ENCODE results near the gene TCIRG1.

TCIRG1 gene

DNA sequence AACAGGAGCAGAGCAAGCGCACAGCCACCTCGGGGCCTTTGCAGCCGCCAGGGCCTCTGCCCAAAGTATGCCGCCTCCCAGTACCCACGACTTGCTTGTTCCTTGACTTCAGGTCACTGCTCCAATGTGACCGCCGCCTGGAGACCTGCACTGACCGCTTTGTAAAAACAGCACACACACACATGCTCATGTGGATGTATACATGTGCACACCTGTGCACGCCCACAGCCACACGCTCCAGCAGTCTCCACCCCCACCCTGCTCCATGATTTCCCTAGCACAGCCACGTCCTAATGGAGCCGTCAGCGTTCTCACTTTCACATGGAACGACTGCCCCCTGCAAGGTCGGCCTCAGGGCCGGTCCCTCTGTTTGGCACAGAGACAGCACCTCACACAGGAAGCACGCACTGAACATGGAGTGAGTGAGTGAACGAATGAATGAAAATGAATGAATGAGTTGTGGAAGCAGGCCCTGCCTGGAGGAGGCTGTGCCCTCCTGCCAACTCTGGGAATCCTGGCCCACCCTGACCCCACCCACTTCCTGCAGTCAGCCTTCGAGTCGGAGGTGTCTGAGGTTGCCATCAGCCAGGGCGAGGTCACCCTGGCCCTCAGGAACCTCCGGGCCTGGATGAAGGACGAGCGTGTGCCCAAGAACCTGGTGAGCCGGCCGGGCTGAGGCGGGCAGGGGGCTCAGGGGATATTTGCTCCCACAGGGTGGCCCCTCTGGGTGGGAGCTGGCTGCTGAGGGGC is 20.7 kb upstream of the TCIRG1 start:
- DNase-seq (ENCODE audit: low read depth) = no peak

DNA sequence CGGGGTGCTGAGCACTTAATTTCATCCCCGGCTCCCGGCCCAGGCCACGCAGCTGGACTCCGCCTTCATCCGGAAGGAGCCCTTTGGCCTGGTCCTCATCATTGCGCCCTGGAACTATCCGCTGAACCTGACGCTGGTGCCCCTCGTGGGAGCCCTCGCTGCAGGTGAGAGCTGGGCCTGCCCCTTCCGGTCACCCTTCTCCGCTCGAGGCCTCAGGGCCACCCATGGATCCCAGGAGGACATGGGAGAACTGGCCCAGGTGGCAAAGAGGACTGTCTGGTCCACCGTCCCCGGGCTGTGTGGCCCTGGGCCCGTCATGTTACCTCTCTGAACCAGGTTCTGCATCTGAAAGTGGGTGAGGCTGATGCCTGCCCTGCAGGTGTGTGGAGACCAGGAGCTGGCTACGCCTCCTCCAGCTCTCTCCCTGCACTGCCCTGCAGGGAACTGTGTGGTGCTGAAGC is 20.1 kb upstream of the TCIRG1 start:
- DNase-seq (ENCODE audit: low read depth) = no peak

DNA sequence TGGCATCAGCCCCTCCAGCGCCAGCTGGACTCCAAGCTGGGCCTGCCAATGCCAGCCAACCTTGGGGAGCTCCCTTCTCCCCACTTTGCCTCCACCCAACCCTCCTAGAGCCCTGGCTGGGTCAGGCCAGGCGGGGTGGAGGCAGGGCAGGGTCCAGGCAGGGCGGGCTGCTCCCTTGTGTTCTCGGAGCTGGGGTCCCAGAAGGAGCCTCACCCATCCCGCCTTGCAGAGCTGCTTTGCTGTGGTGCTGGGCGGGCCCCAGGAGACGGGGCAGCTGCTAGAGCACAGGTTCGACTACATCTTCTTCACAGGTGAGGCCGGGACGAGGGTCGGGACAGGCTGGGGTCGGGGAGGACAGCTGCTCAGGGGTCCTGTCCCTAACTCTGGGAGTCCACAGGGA is 19.3 kb upstream of the TCIRG1 start:
- no peak for DNase-seq (ENCODE audit: low read depth)

DNA sequence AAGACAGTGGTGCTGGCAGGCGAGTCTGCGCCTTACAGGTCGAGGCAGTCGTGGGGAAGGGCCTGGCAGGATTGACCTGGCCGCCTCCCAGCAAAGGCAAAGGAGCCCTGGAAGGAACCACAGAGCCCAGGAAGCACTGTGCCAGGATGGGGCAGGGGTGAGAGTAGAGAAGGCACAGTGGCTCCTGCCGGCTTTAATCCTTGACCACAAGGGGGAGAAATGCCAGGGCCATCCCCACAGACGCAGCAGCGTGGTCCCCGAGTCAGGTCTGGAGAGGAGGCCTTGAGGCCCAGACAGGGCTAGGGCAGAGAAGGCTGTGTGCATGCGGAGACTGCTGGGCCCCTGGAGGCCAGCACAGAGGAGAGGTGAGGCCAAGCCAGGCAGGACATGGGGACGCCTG is 18.2 kb upstream of the TCIRG1 start:
- DNase-seq (ENCODE audit: low read depth) = no peak

- no peak for DNase-seq (ENCODE audit: low read depth)
These were observed 17.5 kb upstream of the TCIRG1 start for GRCh38 chr11:68021167-68021787.

- no peak for DNase-seq (ENCODE audit: low read depth)
These were observed 16.3 kb upstream of the TCIRG1 start for GRCh38 chr11:68022531-68022930.

- DNase-seq (ENCODE audit: low read depth) = no peak
These were observed 14.3 kb upstream of the TCIRG1 start for GRCh38 chr11:68024508-68024907.

GRCh38 chr11:68025047-68025446 is 13.8 kb upstream of the TCIRG1 start:
- no peak for DNase-seq (ENCODE audit: low read depth)

GRCh38 chr11:68026391-68027105 is 12.3 kb upstream of the TCIRG1 start:
- no peak for DNase-seq (ENCODE audit: low read depth)

- no peak for DNase-seq (ENCODE audit: low read depth)
These were observed 11.2 kb upstream of the TCIRG1 start for GRCh38 chr11:68027667-68028066.

DNA sequence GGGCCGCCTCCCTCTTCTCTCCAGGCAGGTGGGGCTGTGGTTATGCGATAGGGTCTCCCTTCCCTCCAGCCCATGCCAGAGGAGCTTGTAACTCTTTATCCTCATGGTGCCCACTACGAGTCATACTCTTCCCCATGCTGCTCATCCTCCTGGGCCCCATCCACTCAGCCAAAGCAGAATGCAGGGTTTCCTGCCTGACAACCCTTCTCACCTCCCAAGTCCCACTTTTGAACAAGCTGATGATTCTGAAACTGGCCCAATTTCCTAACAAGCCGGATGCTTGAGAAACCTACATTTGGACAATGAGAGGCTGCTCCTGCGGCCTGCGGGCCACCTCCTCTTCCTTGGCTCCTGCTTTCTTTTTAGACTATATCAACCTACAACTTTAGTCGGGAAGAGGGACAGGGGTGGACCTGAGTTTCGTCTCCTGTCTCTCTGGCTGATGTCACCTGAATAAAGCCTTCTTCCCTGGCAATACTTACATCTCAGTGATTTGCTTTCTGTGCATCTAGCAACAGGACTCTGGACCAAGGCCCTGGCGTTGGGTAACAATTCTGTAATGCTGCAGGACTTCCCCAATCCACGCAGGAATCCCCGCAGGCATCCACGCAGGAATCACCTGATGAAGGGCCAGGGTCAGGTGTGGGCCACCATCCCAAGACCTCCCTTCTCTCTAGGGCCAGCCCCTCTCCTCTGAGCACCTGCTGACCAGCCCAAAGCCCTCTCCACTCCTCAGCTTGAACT is 9.9 kb upstream of the TCIRG1 start:
- DNase-seq (ENCODE audit: low read depth) = no peak

DNA sequence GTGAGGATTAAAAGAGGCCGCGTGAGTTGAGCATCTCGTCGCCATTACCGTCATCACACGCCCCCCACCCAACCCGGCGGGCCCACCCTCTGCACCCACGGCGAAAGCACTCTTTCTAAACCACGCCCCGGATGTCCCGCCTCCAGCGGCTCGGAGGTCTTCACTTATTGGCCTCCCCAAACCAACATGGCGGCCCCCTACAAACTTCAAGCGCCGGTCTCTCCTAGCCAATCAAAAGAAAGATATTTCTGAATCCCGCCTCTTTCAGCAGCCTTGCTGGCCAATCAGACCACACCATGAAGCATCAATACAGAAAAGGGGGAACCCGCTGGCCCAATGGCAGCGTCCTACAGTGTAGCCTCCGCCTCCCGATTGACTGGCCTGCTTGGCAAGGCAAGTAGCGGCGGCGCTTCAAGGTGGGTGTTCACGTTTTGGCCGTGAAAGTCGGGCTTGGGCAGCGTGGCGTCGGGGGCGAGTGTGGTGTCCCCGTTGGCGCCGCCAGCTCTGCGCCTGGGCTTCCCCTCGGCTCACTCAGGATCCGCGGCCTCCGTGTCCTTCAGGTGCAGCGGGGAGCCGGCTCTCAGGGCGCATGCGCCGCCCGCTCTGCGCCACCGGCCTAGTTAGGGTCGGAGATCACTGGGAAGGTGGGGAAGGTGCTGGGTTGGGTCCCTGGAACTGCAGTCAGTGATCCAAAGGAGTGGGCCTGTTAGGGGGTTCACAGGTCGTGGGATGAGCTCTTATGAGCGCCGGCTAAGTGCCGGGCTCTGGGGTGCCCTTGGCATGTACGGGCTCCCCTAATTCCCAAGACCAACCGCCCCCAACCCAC is 8.3 kb upstream of the TCIRG1 start, which contains the start of gene NDUFS8:
NDUFS8 (plus strand) TSS at position 364 of the 826 bp plus-strand sequence. CDS start 1,471 bp downstream, outside the sequence.
- peak; percentile 97 for DNase-seq (ENCODE audit: low read depth)

- DNase-seq (ENCODE audit: low read depth) = no peak
These were observed 7.7 kb upstream of the TCIRG1 start for GRCh38 chr11:68031144-68031464.

- no peak for DNase-seq (ENCODE audit: low read depth)
These were observed 6.8 kb upstream of the TCIRG1 start for GRCh38 chr11:68032003-68032402.

DNA sequence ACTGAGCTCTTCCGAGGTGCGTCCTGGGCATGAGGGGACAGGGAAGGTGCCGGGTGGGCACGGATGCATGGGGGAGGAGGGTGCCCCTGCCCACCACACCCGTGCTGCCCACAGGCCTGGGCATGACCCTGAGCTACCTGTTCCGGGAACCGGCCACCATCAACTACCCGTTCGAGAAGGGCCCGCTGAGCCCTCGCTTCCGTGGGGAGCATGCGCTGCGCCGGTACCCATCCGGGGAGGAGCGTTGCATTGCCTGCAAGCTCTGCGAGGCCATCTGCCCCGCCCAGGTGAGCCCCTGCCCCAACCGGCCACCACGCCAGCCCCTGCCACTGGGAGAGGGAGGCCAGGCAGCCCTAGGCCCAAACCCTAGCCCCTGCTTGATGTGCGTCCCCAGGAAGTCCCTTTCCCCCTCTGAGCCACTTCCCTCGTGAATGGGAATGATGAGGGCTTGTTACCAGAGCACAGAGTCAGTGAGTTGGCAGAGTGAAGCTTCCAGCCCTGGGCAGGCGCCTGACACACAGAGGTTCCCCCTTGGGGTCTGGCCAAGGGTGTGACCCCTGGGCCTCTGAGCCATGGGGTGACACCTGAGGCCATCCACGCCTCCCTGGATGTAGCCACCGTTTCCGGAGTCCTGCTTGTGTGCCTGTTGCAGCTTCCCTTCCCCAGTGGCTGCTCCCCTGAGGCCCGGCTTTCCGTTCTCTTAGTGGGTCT is 5.7 kb upstream of the TCIRG1 start:
- no peak for DNase-seq (ENCODE audit: low read depth)

DNA sequence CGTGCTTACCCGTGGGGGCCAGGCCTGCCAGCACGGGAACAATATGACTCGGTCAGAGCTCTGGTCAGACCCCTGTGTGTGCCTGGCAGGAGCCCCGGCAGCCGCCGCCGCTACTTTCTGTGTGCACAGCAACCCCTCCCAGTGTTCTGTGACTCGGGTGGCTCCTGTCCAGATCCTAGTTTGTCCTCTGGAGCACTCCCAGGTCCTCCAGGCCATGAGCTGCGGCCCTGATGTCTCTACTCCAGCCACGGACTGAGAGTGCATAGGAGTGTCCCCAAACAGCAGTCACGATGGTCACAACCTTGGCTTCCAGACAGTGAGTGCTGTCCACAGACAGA is 5.1 kb upstream of the TCIRG1 start:
- no peak for DNase-seq (ENCODE audit: low read depth)

DNA sequence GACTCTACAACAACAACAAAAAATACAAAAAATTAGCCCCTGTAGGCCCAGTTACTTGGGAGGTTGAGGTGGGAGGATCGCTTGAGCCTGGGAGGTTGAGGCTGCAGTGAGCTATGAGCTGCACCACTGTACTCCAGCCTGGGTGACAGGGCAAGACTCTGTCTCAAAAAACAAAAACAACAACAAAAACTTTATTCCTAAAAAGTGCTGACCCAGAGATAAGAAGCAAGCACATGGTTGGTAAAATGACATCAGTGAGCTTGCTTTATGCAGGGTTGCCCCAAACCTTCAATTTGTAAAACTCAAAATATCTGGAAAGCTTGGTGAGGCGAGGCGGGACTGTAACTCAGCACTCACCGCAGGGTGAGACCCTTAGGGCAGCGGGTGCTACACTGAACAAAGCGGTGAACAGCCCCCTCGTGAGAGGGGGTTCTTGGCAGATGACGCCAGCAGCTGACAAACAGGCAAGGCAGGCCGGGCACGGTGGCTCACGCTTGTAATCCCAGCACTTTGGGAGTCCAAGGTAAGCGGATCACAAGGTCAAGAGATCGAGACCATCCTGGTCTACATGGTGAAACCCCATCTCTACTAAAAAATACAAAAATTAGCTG is 3.5 kb upstream of the TCIRG1 start:
- DNase-seq (ENCODE audit: low read depth) = no peak

GRCh38 chr11:68036141-68036716 is 2.6 kb upstream of the TCIRG1 start:
- no peak for DNase-seq (ENCODE audit: low read depth)

DNA sequence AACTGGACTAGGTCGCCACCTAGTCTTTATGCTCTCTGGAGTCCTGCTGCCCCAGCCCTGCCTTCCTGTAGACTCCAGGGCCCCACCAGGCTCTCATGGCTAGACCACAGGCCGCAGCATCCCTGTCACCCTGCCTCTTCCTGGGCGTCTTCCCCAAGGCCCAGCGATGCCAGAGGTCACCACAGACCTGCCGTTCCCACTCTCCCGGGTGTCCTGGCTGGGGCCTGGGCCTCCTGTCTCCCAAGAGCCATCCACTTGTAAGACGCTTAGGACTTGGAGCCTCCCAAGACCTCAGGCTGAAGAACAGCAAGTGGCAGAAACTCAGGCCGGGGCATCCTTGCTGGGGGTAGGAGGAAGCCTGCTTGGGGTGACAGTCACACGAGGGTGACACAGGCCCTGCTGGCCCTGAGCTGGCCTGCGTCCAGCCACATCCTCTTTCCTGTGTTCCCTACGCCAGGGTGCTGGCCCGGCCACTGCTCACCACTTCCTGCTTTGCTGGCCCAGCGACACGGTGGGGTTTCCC is 2.0 kb upstream of the TCIRG1 start:
- no peak for DNase-seq (ENCODE audit: low read depth)

All from activated gamma-delta T cell treated with anti-CD3 and anti-CD28 coated beads, Interleukin-2, amount 50 U/mL, for 16 hours (primary cell).